ENCODE measurements around the gene SPDYC.
A peak's percentile ranks its signal among the peaks of the same experiment; 100 is the strongest.
"Not testable (repeated sequence)": the region's sequence is repeated elsewhere in the genome, so short reads cannot be mapped to it uniquely, and the experiment has no call there.

The SPDYC gene

DNA sequence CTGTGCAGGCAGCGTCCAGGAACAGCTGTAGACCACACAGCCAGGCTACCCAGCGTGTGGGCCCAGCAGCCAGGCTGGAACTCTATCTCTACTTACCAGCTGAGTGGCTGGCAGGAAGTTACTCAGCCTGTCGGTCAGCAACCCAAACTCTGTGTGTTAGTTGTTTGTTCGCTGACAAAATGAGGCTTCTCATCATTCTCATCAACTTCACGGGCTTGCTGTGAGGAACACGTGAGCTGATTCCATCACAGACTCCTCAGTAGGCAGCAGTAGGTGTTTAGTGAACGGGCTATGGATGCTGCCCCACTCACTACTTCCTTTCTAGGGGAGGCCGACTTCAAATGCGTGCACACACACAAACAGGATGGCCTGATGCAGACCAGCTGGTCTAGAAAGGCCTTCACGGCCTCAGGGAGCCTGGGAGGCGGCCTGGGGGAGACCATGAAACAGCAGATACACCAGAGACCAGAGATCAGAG, 830 bp upstream of the SPDYC start:
- no peak for DNase-seq

DNA sequence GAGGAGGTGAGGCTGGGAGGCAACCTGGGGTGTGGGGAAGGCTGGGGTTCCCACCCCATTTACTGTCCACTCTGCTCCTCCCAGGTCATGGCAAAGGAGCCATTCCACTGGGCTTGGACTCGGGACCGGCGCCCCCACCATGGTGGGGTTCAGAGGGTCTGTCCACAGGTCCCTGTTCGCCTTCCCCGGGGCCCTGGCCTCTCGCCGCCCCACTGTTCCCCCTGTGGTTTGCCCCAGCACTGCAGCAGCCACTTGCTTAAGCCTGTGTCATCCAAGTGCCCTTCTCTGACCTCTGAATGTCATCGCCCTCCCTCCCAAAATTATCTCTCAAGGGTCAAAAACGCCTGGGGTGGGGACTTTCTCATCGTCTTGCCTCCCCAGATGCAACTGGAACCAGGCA, 2.6 kb downstream of the SPDYC start:
- no peak for DNase-seq

DNA sequence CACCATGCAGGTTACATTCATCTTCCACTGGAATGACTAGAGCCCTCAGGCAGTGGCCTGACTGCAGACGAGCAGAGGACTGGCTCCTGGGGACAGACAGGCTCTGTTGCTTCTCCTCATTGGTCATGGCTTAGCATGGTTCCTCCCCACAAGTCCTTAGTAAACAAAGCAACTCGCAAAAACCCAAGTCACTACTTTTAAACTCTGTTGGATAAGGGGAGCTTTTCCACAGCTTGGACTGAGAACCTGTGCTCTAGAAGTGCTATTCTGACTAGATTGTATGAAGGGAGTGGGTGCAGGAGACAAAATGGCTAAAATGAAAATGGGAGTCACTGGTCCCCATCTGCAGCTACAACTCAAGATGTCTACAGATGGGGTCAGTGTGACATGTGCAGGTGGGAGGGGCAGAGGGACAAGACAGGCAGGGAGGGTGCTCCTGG, 4.6 kb downstream of the SPDYC start:
- not testable (repeated sequence) for DNase-seq

GRCh38 chr11:65180877-65181568, 11.0 kb downstream of the SPDYC start:
- DNase-seq: peak; percentile 10

- no peak for DNase-seq
These were observed 11.7 kb downstream of the SPDYC start, which contains the start of gene CAPN1 for GRCh38 chr11:65181569-65182257. Gene CAPN1, plus strand, starts transcription at chr11:65181928. Its CDS starts 774 bp downstream, at chr11:65182702.

DNA sequence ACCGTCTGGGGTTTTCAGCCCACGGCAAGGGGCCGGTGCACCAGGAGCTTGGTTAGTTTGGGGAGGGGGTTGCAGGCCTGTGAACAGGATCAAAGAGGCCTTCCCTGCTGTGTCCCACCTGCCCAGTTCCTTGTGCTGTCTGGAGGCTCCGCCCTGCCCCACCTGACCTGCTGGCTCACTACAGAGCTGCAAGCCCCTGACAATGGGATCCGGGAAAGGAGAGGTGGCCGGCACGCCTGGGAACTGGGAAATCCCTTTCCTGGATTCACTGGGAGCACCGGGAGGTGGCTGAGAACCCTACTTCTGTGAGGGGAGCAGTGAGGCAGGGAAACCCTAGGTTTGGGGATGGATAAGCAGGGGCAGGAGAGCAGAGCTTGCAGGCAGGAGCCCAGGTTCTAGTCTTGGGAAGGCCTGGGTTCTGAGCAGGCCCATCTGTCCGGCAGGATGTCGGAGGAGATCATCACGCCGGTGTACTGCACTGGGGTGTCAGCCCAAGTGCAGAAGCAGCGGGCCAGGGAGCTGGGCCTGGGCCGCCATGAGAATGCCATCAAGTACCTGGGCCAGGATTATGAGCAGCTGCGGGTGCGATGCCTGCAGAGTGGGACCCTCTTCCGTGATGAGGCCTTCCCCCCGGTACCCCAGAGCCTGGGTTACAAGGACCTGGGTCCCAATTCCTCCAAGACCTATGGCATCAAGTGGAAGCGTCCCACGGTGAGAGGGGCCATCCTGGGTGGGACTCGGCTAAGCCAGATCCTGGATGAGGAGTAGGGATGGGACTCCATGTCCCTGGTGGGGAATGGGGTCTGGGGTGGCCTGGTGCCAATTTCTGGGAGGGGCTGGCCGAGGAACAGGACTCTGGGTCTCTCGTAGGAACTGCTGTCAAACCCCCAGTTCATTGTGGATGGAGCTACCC, 12.5 kb downstream of the SPDYC start:
- DNase-seq: no peak

GRCh38 chr11:65183201-65183891, 13.3 kb downstream of the SPDYC start:
- no peak for DNase-seq

GRCh38 chr11:65184146-65184545, 14.1 kb downstream of the SPDYC start:
- no peak for DNase-seq

- no peak for DNase-seq
These were observed 15.1 kb downstream of the SPDYC start for GRCh38 chr11:65185171-65185570.

GRCh38 chr11:65185869-65186341, 15.9 kb downstream of the SPDYC start:
- no peak for DNase-seq

DNA sequence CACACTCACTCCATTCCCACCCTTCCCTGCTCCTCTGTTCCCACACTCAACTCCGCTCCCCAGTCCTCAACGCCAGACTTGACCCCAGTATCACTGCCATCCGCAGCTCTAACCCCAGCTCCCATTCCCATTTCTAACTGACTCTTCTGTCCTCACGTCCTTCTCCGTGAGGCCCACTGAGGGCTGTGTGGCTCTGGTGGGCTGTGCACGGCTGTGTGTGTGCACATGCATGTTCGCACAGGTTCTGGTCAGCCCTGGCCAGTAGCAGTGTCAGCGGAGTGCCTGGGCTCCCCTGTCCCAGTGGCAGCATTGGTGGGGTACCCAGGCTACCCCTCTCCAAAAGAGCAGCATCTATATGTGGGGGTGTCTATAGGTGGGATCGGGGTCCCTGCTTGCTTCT, 16.7 kb downstream of the SPDYC start:
- DNase-seq: no peak

DNA sequence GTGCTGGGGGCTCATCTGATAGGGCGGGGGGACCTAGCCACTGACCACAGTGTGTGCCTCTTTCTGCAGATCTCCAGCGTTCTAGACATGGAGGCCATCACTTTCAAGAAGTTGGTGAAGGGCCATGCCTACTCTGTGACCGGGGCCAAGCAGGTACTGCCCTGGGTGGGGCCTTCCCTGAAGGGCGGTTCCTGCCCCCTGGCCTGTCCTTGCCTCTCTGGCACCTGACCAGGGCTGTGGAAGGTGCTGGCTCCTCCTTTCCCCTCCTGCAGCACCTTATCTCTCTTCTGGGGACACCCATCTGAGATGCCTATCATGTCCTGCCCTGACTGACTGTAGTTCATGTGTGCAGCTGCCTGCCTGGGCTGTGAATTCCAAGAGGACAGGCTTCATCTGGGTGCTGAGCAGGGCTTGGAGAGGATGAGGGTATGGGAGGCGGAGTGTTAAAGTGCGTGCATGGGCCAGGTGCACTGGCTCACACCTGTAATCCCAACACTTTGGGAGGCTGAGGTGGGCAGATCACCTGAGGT, 17.2 kb downstream of the SPDYC start:
- no peak for DNase-seq

DNA sequence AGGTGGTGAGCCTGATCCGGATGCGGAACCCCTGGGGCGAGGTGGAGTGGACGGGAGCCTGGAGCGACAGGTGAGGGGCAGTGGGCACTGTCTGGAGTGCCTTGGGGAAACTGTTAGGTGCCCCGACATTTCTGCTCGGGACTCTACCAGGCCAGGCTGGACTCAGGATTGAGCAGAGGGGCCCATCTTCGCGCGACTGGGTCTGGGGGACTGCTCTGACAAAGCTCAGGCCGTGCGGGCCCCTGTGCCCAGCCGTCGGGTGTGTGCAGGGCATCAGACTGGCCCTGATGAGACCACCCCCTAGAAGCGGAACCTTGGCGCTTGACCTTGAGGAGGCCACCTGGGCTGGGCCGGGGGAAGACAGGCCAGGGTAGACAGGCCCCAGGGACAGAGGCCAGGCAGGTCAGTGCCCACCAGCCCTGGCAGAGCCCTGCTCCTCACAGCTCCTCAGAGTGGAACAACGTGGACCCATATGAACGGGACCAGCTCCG, 18.0 kb downstream of the SPDYC start:
- DNase-seq: no peak

DNA sequence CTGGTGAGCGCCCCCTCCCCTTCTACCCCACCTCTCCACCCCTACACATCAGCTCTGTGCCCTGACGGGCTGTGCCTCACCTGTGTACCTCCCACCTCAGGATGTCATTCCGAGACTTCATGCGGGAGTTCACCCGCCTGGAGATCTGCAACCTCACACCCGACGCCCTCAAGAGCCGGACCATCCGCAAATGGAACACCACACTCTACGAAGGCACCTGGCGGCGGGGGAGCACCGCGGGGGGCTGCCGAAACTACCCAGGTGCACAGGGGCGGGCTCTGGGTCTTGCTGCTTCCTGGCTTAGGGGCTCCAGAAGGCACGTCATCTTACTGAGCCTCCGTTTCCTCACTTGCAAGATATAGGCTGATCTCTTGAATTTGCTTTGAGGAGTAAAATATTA, 18.5 kb downstream of the SPDYC start:
- DNase-seq: no peak

- DNase-seq: no peak
These were observed 19.2 kb downstream of the SPDYC start for GRCh38 chr11:65189191-65189590.

DNA sequence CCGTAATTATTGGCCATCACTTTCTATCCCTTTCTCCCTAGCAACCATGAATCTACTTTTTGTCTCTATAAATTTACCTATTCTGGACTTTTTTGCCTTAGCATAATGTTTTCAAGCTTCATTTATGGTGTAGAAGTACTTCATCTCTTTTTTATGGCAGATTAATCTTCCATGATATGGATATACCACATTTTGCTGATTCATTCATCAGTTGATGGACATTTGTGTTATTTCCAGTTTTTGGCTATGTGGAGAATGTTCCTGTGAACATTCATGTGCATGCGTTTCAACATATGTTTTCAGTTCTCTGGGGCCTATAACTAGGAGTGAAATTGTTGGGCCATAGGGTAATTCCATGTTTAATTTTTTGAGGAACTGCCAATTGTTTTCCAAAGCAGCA, 24.5 kb downstream of the SPDYC start:
- DNase-seq: no peak

GRCh38 chr11:65204143-65204542, 34.1 kb downstream of the SPDYC start:
- DNase-seq: no peak

DNA sequence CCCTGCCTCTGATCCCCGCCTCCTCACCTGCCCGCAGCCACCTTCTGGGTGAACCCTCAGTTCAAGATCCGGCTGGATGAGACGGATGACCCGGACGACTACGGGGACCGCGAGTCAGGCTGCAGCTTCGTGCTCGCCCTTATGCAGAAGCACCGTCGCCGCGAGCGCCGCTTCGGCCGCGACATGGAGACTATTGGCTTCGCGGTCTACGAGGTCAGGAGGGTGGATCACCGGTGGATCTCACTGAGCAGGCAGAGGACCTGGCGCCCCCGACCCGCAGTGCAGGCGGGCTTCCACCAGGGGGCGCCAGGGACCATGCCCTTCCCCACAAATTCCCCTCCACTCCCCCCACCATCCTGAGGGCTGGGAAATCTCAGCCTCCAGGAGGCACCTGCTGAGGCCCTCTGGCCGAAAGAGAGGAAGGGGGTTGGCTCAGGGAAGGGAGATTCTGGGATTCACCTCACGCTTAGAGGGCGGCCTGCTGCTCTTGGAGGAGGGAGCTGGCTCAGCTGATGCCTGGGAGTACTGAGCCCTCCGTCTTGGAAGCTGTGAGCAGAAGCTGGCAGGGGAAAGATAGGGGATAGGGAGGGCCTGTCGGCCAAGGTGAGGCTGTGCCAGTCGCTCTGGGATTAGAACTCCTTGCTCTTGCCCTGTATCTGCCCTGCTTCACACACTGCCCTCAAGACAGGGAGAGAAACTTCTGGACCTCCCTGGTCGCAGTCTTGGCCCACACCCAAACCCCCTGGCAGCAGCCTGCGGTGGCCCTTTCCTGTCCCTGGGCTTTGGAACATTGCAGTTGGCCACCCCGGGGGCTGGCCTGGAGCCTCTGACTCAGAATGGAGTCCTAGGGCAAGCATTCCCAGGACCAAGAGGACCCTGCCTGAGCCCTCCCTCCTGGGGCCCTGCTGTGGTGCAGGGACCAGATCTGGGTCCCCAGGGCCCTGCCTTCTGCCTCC, 34.9 kb downstream of the SPDYC start:
- no peak for DNase-seq

GRCh38 chr11:65205602-65205967, 35.6 kb downstream of the SPDYC start:
- no peak for DNase-seq

GRCh38 chr11:65206441-65206841, 36.4 kb downstream of the SPDYC start:
- no peak for DNase-seq

- DNase-seq: no peak
These were observed 36.9 kb downstream of the SPDYC start for GRCh38 chr11:65206901-65207300.
